ENCODE measurements around the gene TTC21A.

DNA sequence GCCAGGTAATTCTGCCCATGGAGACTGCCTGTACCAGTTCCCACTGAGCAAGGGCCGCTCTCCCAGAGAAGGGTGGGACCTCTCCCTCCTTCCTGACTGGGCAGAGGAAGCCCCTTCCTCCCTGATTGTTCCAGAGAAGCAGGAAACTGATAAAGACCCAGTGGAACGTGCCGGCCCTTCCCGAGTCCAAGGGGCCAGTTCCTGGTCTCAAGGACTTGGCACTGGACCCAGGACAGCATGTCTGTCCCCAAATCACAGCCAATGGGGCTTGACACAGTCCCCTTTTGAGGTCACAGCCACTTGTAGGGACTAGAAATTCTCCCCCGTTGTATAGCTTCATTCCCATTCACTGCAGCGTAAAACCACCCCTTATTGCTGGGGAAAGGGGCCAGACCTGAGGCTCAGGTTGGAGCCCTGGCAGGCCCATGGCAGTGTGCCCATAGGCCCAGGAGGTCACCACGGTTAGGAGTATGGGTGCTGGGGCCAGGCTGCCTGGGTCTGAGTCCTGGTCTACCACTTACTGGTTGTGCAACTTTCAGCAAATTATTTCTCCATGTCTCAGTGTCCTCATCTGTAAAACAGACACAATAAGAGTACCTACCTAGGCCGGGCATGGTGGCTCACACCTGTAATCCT lies 27.8 kb downstream of the TTC21A start:
- TF ChIP-seq, protein P1, sequence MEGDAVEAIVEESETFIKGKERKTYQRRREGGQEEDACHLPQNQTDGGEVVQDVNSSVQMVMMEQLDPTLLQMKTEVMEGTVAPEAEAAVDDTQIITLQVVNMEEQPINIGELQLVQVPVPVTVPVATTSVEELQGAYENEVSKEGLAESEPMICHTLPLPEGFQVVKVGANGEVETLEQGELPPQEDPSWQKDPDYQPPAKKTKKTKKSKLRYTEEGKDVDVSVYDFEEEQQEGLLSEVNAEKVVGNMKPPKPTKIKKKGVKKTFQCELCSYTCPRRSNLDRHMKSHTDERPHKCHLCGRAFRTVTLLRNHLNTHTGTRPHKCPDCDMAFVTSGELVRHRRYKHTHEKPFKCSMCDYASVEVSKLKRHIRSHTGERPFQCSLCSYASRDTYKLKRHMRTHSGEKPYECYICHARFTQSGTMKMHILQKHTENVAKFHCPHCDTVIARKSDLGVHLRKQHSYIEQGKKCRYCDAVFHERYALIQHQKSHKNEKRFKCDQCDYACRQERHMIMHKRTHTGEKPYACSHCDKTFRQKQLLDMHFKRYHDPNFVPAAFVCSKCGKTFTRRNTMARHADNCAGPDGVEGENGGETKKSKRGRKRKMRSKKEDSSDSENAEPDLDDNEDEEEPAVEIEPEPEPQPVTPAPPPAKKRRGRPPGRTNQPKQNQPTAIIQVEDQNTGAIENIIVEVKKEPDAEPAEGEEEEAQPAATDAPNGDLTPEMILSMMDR (IDR thresholded peaks at IDR 0.05; ENCODE audit: low read length): no peak
- TF ChIP-seq EZH2 (optimal IDR thresholded peaks at IDR 0.05; ENCODE audit: low read depth, low read length): no peak
